SU-DHL-6 (cell line): Measurements from ENCODE around the gene OR6K3.

Experiments used
- CTCF ChIP-seq: fragments of 200-600 bp; sonication (generic); IDR thresholded peaks from one replicate; pipeline ENCODE4 v1.5.1; 2017; ENCODE audit warnings: antibody characterized with exemption, mild to moderate bottlenecking, low read length, moderate library complexity; ENCODE audit not compliant: insufficient read depth, poor library complexity, severe bottlenecking
- EZH2phosphoT487 ChIP-seq: fragments of 200-600 bp; sonication (generic), shearing (Covaris generic); conservative IDR thresholded peaks from 2 replicates; pipeline ENCODE4 v1.6.1; 2018; ENCODE audit warnings: mild to moderate bottlenecking, antibody characterized with exemption, low read length, moderate library complexity, mixed read lengths

GRCh38 chr1:158687037-158687436, 33.5 kb downstream of the OR6K3 start:
- TF ChIP-seq CTCF (no peak), EZH2phosphoT487 (no peak)
